Right lobe of liver (tissue), 4 donors: ENCODE results near the gene GJB5.

Experiments
- CTCF ChIP-seq, 4 donors: fragments of 200-600 bp in 3 of 4; fragments of 450-650 bp in 1 of 4; IDR thresholded peaks; one replicate each; pipeline versions ENCODE4 v1.5.1 to v1.8.0; 2016 to 2022; ENCODE audit warnings: antibody characterized with exemption in 4 of 4, mild to moderate bottlenecking in 2 of 4
- POLR2A ChIP-seq: fragments of 450-650 bp; IDR thresholded peaks from one replicate; pipeline ENCODE4 v1.6.1; 2017; ENCODE audit warnings: antibody characterized with exemption, mild to moderate bottlenecking
- donor health status: DM: no; HTN: no; CAD: no.
- donor health status: DM: no; HTN: no; CAD: no.
- donor health status: DM: no; HTN: yes; CAD: no.

- TF ChIP-seq POLR2A (no peak), CTCF (IDR thresholded peaks at IDR 0.05) (no peak)
Observed at GRCh38 chr1:34796990-34797389, 42.1 kb downstream of the GJB5 start.
